HG03354 (cell line): Measurements from ENCODE around the gene CRYBA4.
A peak's percentile ranks its signal among the peaks of the same experiment; 100 is the strongest.

Experiments used
- ATAC-seq: cut with Tn5 transposase; IDR thresholded peaks from one replicate; pipeline ENCODE4 v1.9.1; 2021; ENCODE audit warnings: mild to moderate bottlenecking; ENCODE audit not compliant: unreplicated experiment, poor library complexity, severe bottlenecking

CRYBA4 gene

DNA sequence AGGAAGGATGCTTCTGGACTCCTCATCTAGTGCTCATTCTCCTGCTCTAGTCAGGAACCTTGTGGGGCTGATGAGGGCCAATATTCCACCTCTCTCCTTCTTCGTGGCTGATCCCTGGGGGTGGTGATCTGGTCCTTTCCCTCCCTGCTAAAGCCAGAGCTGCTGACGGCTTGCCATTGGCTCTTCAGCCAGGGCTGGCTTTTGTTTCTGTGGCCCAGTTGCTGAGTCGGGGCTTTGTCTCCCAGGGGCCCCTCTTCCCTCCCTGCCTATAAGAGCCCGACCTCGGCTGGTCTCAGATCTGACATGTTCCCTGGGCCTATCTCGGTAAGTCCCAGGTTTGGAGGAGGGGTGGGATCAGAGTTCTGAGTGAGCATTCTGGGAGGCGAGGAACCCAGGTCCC is at the start of gene CRYBA4:
Gene CRYBA4 (plus strand): TSS at position 301 of the 400 bp plus-strand sequence. CDS start 634 bp downstream, outside the sequence.
- ATAC-seq = no peak

DNA sequence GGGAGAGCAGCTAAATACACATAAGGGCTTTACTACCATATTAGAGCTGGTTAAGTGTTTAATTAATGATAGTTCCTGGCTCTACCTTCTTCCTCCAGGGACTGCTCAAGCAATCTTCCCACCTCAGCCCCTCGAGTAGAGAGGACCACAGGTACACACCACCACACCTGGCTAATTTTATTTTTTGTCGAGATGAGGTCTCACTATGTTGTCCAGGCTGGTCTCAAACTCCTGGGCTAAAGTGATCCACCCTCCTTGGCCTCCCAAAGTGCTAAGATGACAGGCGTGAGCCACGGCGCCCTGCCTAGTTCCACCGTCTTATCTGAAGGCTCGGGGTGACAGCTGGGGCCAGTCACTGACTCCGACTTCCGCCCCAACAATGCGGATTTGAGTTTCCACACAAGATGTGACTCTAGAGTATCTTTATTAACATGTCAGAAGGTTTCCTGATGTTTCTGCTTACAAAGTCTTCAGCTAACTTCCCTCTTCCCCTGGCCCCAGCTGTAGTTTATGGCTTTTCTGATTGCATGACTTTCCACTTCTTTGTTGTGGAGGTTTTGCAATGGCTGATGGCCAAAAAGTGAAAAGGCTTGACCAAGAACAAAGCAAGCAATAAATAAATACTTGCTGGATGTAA is 48.6 kb upstream of the CRYBA4 start:
- no peak for ATAC-seq

DNA sequence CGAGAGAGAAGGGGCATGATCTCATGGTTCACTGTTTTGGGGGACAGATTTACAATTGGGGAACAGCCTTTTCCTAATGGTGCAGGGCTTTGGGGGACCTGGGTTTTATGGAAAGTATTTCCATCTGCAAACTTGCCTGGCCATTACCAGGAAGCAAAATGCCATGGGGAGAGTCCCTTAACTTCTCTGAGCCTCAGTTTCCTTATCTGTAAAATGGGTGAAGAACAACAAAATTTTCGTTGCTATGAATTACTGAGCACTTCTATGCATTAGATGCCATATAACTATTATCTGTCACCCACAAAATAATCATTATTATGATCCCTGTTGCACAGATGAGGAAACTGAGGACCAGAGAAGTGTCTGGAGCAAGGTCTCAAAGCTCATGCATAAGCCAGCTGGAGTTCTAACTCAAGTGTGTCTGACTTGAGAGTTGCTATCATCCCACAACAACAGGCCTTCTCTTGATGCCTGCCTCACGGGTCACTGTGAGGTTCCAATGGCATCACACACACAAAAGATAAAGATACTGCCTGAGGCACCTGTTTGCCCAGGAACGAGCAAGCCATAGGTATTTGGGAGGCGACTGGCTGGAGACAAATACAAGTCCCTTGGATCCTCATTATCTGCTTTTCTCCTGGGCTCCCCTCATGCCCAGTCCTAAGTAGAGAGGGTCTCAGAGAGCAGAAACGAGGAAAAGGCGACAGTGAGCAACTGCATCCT is 47.6 kb upstream of the CRYBA4 start:
- no peak for ATAC-seq

DNA sequence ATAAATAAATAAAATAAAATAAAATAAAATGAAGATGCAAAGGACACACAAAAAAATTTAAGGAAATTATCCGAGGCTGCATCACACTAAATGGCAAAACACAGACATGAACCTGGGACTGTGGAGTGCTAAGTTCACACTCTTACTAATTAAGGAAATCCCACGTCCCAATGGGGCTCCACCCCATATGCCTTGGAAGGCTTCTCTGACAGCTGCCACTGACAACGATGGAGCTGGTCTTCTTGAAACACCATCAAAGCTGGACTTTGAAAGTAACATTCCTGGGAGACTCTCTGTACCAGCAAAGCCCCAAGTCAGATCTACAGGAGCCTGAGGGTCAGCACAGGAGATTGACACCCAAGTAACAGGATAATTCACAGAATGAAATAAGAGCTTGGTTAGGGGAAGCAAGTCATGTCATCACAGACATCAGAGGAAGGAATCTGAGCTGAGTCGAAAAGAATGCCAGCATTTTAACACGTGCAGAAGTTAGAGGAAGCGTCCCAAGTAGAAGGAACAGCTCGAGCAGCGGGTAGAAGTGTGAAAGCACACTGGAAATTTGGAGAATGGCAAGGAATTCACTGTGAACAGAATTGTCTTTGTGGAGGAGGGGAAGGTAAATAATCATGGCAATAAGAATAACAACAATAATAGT is 45.6 kb upstream of the CRYBA4 start:
- no peak for ATAC-seq

DNA sequence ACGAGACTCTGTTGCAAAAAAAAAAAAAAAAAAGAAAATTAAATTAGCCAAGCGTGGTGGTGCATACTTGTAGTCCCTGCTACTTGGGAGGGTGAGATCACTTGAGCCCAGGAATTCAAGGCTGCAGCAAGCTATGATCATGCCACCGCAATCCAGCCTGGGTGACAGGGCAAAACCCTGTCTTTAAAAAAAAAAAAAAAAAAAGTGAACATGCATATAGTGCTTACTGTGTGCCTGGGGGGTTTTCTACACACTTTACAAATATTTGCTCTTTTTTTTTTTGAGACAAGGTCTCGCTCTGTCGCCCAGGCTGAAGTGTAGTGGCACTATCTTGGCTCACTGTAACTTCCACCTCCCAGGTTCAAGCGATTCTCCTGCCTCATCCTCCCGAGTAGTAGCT is 44.7 kb upstream of the CRYBA4 start:
- ATAC-seq = no peak

DNA sequence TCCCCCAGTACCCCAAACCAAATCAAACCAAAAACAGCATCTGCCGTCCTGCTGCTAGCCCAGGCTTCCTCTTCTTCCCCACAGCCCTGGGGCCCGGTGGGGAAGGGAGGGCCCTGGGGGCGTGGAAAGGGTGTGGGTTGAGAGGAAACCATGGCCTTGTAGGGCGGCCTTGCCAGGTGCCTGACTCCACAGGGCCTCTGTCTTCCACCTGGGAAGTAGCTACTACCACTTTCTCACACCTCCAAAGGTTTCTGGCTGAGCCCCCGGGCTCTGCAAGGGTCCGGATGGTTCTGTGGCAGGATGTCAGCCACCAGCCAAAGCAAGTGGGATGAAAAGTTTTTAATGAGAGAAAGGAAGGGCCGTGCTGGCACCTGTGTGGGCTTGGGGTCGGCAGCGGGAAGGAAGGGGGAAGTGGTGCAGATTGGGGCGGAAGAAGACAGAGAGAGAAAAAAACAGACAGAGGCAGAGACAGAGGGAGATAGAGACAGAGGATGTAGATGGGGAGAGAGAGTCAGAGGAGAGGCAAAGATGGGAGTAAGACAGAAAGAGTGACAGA is 42.4 kb upstream of the CRYBA4 start:
- ATAC-seq = peak; percentile 85

DNA sequence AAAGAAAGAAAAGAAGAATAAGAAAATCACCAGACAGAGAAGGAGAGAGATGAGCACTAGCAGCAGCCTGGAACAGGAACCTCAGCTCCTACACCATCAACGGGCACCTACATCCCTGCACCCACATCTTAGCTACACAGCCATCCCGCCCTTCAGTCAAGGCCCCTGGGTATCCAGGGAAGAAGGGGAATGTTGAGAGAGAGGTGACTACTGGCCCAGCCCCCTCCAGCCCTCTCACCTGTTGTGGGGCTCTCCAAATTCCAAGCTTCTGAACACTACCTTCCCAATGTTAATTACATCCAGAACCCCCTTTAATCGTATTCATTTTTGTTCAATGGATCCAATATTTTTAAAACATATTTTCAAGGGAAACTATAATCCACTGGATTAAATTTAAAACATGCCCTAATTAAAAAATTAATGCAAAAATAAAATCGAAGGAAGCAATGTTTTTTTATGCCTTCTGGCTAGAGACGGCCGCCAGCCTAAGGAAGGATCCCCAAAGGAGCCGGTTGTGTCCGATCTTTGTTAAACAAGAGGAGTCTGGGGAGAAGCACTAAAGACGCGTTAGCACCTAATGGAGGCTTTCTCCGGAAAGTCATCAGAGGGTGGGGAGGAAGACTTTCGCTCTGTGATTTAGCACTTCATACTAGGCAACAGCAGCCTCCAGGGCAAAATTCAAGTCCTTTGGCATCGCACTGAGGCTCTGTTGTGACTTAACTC is 41.4 kb upstream of the CRYBA4 start:
- no peak for ATAC-seq

DNA sequence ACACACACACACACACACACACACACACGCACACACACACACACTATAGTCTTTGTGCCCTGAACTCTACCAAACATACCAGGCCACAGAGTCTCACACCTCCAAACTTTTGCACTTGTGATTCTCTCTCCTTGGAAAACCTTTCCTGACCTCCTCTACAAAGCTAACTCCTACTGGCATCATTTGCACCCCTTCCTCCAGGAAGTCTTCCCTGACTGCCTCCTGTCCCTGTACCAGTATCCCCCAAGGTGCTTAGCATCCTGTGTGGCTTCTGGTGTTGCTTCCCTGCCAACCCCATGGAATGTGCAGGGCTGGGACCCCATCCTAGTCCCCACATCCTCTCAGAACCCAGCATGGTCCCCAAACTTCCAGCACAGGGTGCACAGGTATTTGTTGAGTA is 40.7 kb upstream of the CRYBA4 start:
- no peak for ATAC-seq

DNA sequence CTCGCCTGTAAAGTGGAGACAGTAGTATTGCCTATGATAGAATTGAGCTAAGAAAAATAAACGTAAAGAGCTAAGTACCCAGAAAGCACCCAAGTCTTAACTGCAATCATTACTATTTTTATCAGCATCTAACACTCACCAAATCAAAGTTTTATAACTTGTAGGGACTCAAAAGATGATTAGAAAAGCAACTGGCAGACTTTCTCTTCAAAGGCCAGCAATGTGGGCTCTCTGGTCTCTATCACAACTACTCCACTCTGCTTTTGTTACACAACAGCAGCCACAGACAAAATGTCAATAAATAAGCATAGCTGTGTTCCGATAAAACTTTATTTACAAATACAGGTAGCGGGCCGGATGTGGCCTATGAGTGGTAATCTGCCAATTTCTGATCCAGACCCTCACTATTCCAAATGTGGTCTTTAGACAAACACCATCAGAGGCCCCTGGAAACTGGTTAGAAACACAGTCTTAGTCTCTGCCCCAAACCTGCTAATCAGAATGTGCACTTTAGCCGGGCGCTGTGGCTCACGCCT is 40.1 kb upstream of the CRYBA4 start:
- ATAC-seq = no peak

DNA sequence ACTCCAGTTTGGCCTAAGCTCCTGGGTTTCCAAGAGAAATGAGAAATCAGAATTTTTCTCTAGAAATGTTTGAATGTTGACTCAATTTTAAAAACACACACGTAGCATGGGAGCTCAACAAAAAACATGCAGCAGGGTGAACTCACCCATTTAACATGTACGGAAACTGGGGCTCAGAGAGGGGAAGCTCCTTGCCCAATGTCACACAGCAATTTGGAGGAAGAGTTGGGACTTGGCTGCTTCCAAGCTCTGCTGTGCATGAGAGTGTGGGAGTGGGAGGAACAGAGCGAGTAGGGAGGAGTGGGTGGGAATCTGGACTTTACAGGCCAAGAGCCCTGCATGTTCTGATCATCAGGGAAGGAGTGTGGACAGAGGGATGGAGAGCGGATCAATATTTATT is 37.8 kb upstream of the CRYBA4 start:
- ATAC-seq = no peak

DNA sequence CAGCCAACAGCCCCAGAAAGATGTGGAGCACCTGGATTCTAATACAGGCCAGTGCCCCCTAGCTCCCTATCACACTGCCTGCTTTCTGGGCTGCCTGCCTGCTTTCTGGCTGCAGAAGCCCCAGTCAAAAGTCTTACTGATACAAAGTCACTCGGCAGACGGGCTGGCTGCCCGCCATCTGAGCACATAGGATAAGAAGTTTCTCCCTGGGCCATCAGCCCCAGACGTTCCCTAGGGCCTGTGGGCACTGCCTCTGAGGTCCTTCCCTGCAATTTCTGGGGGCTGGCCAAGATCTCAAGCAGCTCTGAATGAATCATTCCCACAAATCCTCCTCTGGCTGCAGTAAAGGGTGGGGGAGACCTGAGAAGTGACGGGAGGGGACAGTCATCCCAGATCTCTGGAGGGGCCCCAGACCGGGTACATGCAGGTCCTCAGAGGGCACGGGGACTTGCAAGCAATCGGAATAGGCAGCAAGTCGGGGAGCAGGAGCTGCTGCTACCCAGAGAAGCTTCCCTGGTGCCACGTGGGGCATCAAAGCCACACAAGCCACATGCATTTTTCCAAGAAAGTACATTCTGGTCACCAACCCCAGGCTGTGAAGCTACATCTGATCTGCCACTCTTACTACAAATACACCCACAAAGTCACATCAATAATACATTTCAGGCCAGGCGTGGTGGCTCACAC is 36.5 kb upstream of the CRYBA4 start:
- ATAC-seq = no peak

DNA sequence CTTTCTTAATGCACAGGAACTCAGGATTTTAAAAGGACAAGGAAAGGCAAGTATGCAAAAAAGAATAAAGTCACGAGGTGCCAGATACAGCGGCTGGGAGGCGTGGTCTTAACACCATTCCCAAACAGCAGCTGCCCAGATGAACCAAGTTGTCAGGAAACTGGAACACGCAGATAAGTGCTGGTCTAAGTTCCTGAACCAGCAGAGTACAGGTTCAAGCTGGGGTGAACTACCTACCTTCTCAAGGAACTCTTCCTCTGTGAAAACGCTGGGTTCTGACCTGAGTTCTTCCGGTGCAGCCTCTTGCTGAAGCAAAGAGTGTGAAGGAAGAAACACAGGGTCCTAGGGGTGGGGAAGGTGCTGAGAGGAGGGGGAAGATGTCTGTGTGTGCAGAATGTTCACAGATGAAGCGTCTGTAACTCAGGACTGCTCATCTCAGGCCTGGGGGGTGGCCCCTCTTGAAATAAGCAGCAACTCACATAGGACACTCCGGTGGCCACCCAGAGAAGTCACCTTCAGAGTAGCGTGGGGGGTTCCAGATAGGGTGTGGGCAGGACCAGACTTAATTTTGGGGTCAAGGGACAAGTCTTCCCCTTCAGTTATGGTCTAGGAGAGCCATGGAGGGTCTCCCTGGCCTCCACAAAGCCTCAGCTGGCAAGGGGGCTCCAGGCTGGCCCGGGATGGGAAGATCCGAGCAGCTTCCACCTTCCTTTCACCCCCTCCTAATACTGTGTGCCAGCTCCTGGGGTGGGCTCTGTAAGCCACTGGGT is 35.0 kb upstream of the CRYBA4 start:
- ATAC-seq = no peak

DNA sequence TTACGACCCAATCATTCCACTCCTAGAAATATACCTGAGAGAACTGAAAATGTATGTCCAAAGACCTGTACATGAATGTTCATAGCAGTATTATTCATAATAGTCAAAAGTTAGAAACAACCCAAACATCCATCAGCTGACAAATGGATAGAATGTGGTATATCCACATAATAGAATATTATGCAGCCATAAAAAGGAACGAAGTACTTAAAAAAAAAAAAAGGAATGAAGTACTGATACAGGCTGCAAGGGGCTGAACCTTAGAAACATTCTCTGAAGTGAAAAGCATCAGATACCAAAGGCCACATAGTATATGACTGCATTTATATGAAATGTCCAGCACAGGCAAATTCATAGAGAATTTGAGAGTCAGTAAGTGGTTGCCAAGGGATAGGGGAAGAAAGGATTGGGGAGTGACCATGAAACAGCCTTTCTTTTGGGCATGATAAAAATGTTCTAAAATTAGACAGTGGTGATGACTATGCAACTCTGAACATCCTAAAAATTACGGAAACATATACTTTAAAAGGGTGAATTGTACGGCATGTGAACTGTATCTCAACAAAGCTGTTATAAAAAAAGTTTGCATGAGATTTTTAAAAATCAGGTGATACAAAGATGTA is 33.7 kb upstream of the CRYBA4 start:
- ATAC-seq = no peak

DNA sequence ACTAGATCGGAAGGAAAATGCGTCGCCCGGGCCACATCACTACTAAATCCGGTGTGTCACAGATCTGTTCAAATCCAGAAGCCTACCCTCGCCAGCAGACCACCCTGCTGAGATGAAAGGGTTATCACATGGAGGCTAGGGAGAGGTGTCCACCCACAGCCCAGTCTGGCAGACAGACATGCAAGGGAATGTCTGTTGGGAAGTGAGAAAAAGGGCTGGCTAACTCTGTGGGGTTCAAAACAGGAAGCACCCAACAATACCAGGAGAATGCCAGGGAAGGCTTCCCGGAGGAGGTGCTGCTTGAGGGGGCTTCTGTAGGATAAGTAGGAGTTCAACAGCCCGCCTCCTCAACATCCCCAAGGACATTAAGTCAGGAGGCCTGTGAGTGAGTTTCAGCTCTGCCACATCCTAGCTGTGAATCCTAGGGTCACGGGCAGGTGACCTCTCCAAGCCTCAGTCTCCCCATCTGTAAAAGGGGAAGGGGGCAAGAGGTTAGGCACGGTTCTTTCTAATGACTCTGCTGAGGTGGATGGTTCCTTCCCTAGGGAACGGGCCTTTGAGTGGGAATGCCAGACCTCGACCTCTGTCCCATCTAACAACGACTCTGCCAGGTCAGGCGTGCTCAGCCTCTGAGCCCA is 32.9 kb upstream of the CRYBA4 start:
- ATAC-seq = no peak

DNA sequence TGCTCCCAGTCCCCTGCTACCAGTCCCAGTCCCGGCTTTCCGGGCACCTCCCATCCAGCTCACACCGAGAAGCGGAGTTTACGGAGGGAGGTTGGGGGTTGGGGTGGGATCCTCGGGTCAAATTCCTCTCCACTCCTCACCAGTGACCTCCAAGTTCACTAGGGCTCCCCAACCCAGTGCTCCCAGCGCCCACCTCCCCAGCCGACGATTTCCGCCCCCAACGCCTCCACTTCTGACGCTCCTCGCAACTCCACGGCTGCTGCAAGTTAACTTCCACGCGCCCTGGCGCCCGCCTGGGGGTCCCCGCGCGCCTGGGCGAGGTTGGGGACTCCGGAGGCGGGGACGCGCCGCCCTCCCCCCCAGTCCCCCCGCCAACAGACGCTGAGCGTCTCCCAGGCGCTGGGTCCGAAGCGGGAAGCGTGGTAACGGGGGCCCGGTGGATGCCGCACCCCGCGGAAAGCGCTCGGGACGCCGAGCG is 32.4 kb upstream of the CRYBA4 start:
- peak; percentile 29 for ATAC-seq

DNA sequence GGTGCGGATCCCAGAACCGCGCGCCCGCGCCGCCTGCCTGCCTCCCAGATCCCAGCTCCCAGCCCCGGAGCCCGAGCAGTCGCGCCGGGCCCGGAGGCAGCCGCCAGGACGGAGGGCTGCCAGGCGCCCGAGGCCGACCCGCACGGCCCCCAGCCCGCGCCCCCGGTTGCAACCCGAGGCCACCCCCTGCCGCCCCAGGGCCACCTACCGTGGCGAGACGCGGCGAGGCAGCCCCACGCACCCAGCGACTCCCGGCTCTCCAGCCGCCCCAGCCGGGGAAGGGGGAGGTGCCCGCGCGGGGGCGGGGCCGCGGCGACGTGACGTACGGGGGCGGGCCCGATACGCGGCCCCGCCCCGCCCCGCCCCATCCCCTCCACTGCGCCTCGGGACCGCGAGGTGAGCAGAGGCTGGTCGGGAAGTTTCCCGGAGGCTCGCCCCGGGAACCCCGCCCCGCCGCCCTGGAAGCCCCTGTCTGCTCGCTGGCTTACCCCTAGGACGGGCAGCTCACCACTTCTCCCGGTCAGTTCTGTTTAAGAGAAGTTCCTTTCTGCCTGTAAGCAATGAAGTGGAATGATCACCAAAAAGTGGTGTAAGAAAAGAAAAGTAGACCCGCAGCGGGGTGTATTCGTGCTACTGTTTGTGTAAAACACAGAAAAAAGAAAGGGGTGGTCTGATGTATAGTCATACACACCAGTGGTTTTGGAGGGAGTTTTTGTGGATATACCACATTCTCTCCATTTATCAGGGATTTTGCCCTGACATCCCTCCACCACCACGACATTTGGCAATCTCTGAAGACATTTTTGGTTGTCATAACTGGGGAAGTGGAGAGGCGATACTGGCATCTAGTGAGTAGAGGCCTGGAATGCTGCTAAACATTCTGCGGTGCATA is 31.7 kb upstream of the CRYBA4 start, which contains the start of gene TPST2:
Gene TPST2 (minus strand): TSS at position 288 of the 892 bp plus-strand sequence. CDS start 48,502 bp downstream, outside the sequence.
- ATAC-seq = peak; percentile 73
